Loucy (cell line): ENCODE results near the gene KRT8.

ENCODE experiments used
- H2AFZ ChIP-seq: fragments of 200-600 bp; sonication (generic); 2 replicates; pipeline ENCODE4 v1.6.0; 2016; ENCODE audit warnings: antibody characterized with exemption, mild to moderate bottlenecking, low read length, moderate library complexity
- H3F3A ChIP-seq: fragments of 200-600 bp; 2 replicates; pipeline ENCODE4 v1.6.0; 2016; ENCODE audit warnings: antibody characterized with exemption, low read depth, mild to moderate bottlenecking
- H3K27me3 ChIP-seq: fragments of 200-600 bp; sonication (generic); 2 replicates; pipeline ENCODE4 v1.6.1; 2014; ENCODE audit warnings: low read length, mild to moderate bottlenecking; ENCODE audit not compliant: insufficient read depth, poor library complexity, severe bottlenecking
- H3K36me3 ChIP-seq: fragments of 200-600 bp; sonication (generic); 2 replicates; pipeline ENCODE4 v1.6.1; 2016; ENCODE audit warnings: low read length; ENCODE audit not compliant: insufficient read depth
- H3K4me1 ChIP-seq: fragments of 200-600 bp; sonication (generic); 2 replicates; pipeline ENCODE4 v1.5.1; 2014; ENCODE audit warnings: low read length, mild to moderate bottlenecking; ENCODE audit not compliant: insufficient read depth, poor library complexity, severe bottlenecking
- H3K4me2 ChIP-seq: fragments of 200-600 bp; sonication (generic); 2 replicates; pipeline ENCODE4 v1.6.0; 2014; ENCODE audit warnings: antibody characterized with exemption, low read length, low read depth, mild to moderate bottlenecking; ENCODE audit not compliant: poor library complexity, severe bottlenecking
- H3K4me3 ChIP-seq: fragments of 200-600 bp; sonication (generic); 2 replicates; pipeline ENCODE4 v1.5.1; 2014; ENCODE audit warnings: low read length, mild to moderate bottlenecking, mixed read lengths; ENCODE audit not compliant: poor library complexity, severe bottlenecking
- H3K79me2 ChIP-seq: fragments of 200-600 bp; sonication (generic); 2 replicates; pipeline ENCODE4 v1.6.1; 2014; ENCODE audit warnings: low read length; ENCODE audit not compliant: insufficient read depth
- H3K9ac ChIP-seq: fragments of 200-600 bp; sonication (generic); 2 replicates; pipeline ENCODE4 v1.6.0; 2014; ENCODE audit warnings: mild to moderate bottlenecking, low read depth, low read length, moderate library complexity; ENCODE audit not compliant: poor library complexity, severe bottlenecking
- H3K9me2 ChIP-seq: fragments of 200-600 bp; sonication (generic); replicated peaks from 2 replicates; pipeline ENCODE4 v1.6.1; 2016; ENCODE audit warnings: low read depth, low read length, mixed read lengths
- H3K9me3 ChIP-seq: fragments of 200-600 bp; sonication (generic); 2 replicates; pipeline ENCODE4 v1.6.1; 2014; ENCODE audit warnings: mild to moderate bottlenecking, antibody characterized with exemption, low read length, low read depth; ENCODE audit not compliant: insufficient read depth
- H4K20me1 ChIP-seq: fragments of 200-600 bp; sonication (generic); 2 replicates; pipeline ENCODE4 v1.6.0; 2014; ENCODE audit warnings: antibody characterized with exemption, low read length, mild to moderate bottlenecking; ENCODE audit not compliant: insufficient read depth, poor library complexity, severe bottlenecking
- CTCF ChIP-seq: fragments of 200-600 bp; sonication (generic); conservative IDR thresholded peaks from 2 replicates; pipeline ENCODE4 v1.5.1; 2014; ENCODE audit warnings: mild to moderate bottlenecking, antibody characterized with exemption, low read length
- EZH2phosphoT487 ChIP-seq: fragments of 200-600 bp; IDR thresholded peaks from 2 replicates; pipeline ENCODE4 v1.6.1; 2018; ENCODE audit warnings: antibody characterized with exemption, mild to moderate bottlenecking, moderate library complexity, borderline replicate concordance

Gene KRT8

DNA sequence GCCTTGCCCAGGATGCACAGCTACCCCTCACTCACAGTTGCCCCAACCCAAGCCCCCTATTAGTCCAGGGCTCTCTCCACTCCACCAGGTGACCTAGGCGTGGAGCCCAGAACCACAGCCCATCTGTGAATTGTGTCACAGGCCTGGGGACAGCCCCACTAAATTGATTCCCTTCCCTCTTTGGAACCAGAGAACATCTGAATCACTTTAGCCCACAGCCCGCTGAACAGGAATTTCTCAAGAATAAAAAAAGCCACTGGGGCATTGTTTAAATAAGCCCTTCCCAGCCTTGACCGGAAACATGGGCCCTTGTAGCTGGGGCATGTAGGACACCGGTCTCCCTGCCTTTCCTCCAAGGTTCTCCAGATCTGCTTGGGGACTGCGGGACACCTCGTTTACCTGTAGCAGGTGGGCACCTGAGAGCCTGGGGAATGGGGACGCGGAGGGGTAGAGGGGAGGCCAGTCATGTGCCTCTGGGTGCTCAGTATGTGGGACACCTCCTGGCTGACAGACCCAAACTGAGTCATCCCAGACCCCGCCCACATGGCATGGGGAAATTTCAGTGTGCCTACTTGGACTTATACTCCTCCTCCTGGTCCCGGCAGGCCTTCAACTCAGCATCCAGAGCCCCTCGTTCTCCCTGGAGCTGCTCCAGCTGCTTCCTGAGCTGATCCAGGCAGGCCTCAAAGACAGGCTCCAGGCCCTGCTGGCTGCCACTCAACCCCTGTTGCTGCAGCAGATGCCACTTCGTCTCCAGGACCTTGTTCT is 57.4 kb downstream of the KRT8 start:
- Histone ChIP-seq H4K20me1 (no peaks in the 10 kb centered on the region), H3K9me2 (no peaks in the 10 kb centered on the region), H3K36me3 (no peaks in the 10 kb centered on the region), H2AFZ (no peak overlapping the region), H3K79me2 (no peaks in the 10 kb centered on the region), H3K9me3 (no peaks in the 10 kb centered on the region), H3K27me3 (no peaks in the 10 kb centered on the region), H3K4me3 (no peak overlapping the region), H3K9ac (no peak overlapping the region), H3F3A (no peaks in the 10 kb centered on the region), H3K4me2 (no peak overlapping the region), H3K4me1 (no peaks in the 10 kb centered on the region)
- TF ChIP-seq EZH2phosphoT487 (no peak), CTCF (no peak)
